Activated naive CD8-positive, alpha-beta T cell treated with anti-CD3 and anti-CD28 coated beads, Interleukin-2, amount 10 ng/mL, durations not matched to agents 7 days and 5 days (primary cell): ENCODE results near the gene JMJD8. TPM values are rescaled to one million over a fixed set of nuclear protein-coding genes. Genes with fewer than 3 reads are reported as not detected.

ENCODE experiments used
- ATAC-seq: fragments of 150-1000 bp; cut with Tn5 transposase; one replicate; pipeline ENCODE4 v1.10.0; 2021; ENCODE audit warnings: low read depth, moderate library complexity
- POLR2A ChIA-PET: fragments of 350-600 bp; sonication (Branson Sonifier 250); formaldehyde crosslinking; loops from one replicate; lab custom pipeline; 2021; ENCODE audit warnings: antibody characterized with exemption; lab: Charles Lee
- DNase-seq: peaks from one replicate; pipeline ENCODE4 v3.0.0; 2021
- H3K27ac Mint-ChIP-seq: one replicate; pipeline ENCODE4 v1.8.0; 2022; ENCODE audit warnings: mild to moderate bottlenecking, mixed read lengths
- H3K27me3 Mint-ChIP-seq: one replicate; pipeline ENCODE4 v1.8.0; 2022; ENCODE audit warnings: mild to moderate bottlenecking, moderate library complexity, mixed read lengths
- H3K36me3 Mint-ChIP-seq: one replicate; pipeline ENCODE4 v1.8.0; 2021; ENCODE audit warnings: mild to moderate bottlenecking, mixed read lengths
- H3K4me1 Mint-ChIP-seq: one replicate; pipeline ENCODE4 v1.8.0; 2021; ENCODE audit warnings: mixed read lengths
- H3K4me3 Mint-ChIP-seq: one replicate; pipeline ENCODE4 v1.8.0; 2022; ENCODE audit warnings: mild to moderate bottlenecking, moderate library complexity, mixed read lengths
- H3K9me3 Mint-ChIP-seq: one replicate; pipeline ENCODE4 v1.8.0; 2021; ENCODE audit warnings: mixed read lengths
- total RNA-seq, 2 experiments: library from RNA; stranded (reverse); gene quantifications; one replicate each; pipeline ENCODE4 v1.2.3, GENCODE V29; 2021

The JMJD8 gene
- total RNA-seq, 2 experiments from 2014 or later: 34.0 to 38.3 TPM

DNA sequence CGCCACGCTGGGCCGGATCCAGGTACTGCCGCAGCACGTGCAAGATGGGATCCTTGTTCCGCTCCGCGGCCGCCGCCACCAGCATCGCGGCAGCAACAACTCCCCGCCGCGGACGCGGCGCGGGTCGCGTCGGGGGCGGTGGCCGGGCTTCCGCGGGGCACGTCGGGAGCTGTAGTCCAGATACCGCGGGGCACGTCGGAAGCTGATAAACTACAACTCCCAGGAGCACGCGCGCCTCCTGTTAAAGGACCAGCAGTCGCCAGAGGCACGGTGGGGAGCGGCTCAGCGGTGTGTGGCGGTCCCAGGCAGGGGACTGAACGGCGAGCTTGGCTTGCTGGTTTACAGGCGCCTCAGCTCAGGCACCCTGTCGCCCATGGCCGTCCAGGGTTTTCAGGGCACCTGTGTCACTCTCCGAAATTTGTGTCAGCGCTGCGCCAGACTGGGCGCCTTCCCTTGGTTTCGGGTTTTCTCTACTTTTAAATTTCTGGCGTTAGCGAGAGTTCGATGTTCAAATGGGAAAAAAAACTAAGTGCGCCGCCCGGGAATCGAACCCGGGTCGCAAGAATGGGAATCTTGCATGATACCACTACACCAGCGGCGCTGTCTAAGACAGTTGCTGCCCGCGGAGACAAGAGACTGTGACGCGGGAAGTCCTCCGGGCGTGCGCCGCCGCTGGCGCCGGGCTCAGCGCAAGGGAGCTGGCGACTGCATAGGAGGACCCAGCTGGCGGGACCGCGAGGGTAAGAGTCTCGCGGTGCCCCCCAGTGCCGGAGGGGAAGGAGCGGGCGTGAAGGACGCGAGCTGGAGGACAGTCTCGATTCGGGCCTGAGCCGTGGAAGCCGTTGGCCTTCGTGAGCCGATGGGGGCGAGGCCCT, 47.7 kb downstream of the JMJD8 start, which contains the start of gene METTL26:
TSS of gene METTL26 (minus strand) at position 100 of the 875 bp plus-strand sequence. CDS start at position 85, 15 bp downstream.
- H3K4me3 Mint-ChIP-seq: peak within 1 kb of the TSS; percentile 94
- ATAC-seq: peak; percentile 76

DNA sequence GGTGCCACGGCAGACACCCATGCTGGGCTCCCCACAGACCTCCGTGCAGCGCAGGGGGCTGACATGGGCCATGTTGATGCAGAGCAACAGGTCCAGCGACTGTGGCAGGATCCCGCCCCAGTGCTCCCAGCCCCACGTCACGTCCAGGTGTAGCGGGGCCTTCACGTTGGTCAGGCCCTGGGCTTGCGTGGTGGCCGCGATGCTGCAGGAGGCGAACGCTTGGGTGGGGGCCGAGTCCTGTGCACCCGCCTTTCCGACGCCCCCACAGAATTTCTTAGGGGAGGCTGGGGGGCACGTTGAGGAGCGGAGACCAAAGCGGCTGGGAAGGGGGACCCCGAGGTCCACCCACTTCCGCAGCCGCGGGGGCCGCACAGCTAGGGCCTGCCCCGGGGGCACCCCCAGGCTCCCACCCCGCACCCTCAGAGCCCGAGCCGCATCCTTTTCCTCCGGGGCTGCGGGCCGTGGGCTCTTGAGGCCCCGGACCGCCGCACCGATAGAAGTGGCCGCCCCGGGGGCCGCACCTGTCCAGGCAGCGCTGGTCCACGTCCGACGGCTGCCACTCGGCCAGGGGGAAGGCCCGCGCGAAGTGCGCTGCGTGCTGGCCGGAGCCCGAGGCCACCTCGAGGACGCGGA, 48.4 kb downstream of the JMJD8 start:
- no peaks in the 10 kb centered on the region for H3K9me3 Mint-ChIP-seq
- no peaks in the 10 kb centered on the region for H3K27me3 Mint-ChIP-seq
- no peak for DNase-seq
- POLR2A ChIA-PET: interaction anchor here (0.6 to 2.5 kb wide), 14 partner anchors 13 to 588 kb away, joined by 3 to 13 read pairs (median 4); partner anchors contain the start of genes CAPN15, CHTF18, NHLRC4 and RHOT2
- no peaks in the 10 kb centered on the region for H3K36me3 Mint-ChIP-seq
- peak overlapping the region; percentile 62 for H3K4me3 Mint-ChIP-seq
- no peak overlapping the region for H3K27ac Mint-ChIP-seq
- H3K4me1 Mint-ChIP-seq: peaks cover 6% of the 10 kb centered on the region
- ATAC-seq: peak; percentile 10

More for the DNA sequence above, 47.7 kb downstream of the JMJD8 start, which contains the start of gene METTL26:
- Mint-ChIP-seq H3K36me3 (no peaks in the 10 kb centered on the region), H3K9me3 (no peaks in the 10 kb centered on the region), H3K27me3 (no peaks in the 10 kb centered on the region), H3K27ac (peak within 1 kb of the TSS; percentile 94), H3K4me1 (peaks cover 6% of the 10 kb centered on the region)
- peak; percentile 96 for DNase-seq
- POLR2A ChIA-PET: interaction anchor here (0.6 to 2.5 kb wide), 15 partner anchors 12 to 587 kb away, joined by 3 to 13 read pairs (median 5); partner anchors contain the start of genes CAPN15, CHTF18, NHLRC4 and RAB40C

DNA sequence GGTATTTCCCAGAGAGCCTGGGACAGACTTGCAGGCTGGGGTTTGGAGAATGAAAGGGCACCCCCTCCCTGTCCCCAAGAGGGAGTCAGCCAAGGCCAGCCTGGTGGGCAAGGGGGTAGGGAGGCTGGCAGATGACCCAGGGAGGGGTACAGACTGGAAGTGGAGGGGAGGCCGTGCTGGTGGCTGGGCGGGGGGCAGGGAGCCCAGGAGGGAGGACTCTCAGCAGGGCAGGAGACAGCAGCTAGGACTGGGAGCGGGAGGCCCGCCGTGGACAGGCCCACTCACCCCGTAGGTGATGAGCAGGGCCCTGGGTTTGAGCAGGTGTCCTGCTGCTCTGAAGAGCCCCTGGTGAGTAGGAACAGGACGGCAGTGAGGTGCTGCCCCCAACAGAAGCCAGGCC, 49.1 kb downstream of the JMJD8 start:
- POLR2A ChIA-PET: no interaction called here
- no peak for ATAC-seq

GRCh38 chr16:634051-634670, 50.0 kb downstream of the JMJD8 start:
- no peak overlapping the region for H3K27ac Mint-ChIP-seq
- ATAC-seq: no peak
- H3K4me1 Mint-ChIP-seq: peaks cover 6% of the 10 kb centered on the region
- no peaks in the 10 kb centered on the region for H3K9me3 Mint-ChIP-seq
- POLR2A ChIA-PET: no interaction called here
- DNase-seq: no peak
- H3K36me3 Mint-ChIP-seq: no peaks in the 10 kb centered on the region
- no peaks in the 10 kb centered on the region for H3K27me3 Mint-ChIP-seq
- peak overlapping the region; percentile 40 for H3K4me3 Mint-ChIP-seq

More for the DNA sequence above, 49.1 kb downstream of the JMJD8 start:
- Mint-ChIP-seq H3K27ac (no peak overlapping the region), H3K4me1 (peaks cover 6% of the 10 kb centered on the region), H3K9me3 (no peaks in the 10 kb centered on the region), H3K4me3 (peak overlapping the region; percentile 75), H3K27me3 (no peaks in the 10 kb centered on the region), H3K36me3 (no peaks in the 10 kb centered on the region)
- DNase-seq: no peak

- DNase-seq (no peak), ATAC-seq (no peak)
- no peak overlapping the region for H3K4me3 Mint-ChIP-seq
- H3K9me3 Mint-ChIP-seq: no peaks in the 10 kb centered on the region
- POLR2A ChIA-PET: no interaction called here
- no peak overlapping the region for H3K27ac Mint-ChIP-seq
- H3K36me3 Mint-ChIP-seq: no peaks in the 10 kb centered on the region
- no peaks in the 10 kb centered on the region for H3K27me3 Mint-ChIP-seq
- H3K4me1 Mint-ChIP-seq: peaks cover 6% of the 10 kb centered on the region
These were observed 50.6 kb downstream of the JMJD8 start for GRCh38 chr16:633336-634050.

DNA sequence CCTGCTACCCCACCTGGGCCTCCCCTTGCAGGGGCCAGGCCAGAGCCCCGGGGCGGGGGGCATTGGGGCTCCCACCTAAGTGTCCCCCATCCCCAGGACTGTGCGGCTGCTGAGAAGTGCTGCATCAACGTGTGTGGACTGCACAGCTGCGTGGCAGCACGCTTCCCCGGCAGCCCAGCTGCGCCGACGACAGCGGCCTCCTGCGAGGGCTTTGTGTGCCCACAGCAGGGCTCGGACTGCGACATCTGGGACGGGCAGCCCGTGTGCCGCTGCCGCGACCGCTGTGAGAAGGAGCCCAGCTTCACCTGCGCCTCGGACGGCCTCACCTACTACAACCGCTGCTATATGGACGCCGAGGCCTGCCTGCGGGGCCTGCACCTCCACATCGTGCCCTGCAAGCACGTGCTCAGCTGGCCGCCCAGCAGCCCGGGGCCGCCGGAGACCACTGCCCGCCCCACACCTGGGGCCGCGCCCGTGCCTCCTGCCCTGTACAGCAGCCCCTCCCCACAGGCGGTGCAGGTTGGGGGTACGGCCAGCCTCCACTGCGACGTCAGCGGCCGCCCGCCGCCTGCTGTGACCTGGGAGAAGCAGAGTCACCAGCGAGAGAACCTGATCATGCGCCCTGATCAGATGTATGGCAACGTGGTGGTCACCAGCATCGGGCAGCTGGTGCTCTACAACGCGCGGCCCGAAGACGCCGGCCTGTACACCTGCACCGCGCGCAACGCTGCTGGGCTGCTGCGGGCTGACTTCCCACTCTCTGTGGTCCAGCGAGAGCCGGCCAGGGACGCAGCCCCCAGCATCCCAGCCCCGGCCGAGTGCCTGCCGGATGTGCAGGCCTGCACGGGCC, 51.4 kb downstream of the JMJD8 start:
- no peaks in the 10 kb centered on the region for H3K27me3 Mint-ChIP-seq
- peaks cover 6% of the 10 kb centered on the region for H3K4me1 Mint-ChIP-seq
- DNase-seq: no peak
- no peak overlapping the region for H3K27ac Mint-ChIP-seq
- no peak for ATAC-seq
- POLR2A ChIA-PET: no interaction called here
- H3K36me3 Mint-ChIP-seq: no peaks in the 10 kb centered on the region
- no peaks in the 10 kb centered on the region for H3K9me3 Mint-ChIP-seq
- H3K4me3 Mint-ChIP-seq: no peak overlapping the region

DNA sequence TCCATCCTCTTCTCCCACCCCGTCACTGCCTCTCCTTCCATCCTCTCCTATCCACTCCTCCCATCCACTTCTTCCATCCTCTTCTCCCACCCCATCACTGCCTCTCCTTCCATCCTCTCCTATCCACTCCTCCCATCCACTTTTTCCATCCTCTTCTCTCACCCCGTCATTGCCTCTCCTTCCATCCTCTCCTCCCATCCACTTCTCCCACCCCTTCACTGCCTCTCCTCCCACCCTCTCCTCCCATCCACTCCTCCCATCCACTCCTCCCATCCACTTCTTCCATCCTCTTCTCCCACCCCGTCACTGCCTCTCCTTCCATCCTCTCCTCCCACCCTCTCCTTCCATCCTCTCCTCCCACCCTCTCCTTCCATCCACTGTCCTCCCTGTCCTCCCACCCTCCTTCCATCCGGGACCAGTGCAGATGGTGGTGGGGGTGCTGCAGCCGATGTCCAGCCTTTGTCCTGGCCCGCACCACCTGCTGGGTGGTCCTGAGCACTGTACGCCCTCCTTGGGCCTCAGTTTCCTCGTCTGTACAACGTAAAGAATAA, 52.3 kb downstream of the JMJD8 start:
- no peaks in the 10 kb centered on the region for H3K36me3 Mint-ChIP-seq
- POLR2A ChIA-PET: no interaction called here
- no peaks in the 10 kb centered on the region for H3K9me3 Mint-ChIP-seq
- H3K27me3 Mint-ChIP-seq: no peaks in the 10 kb centered on the region
- H3K27ac Mint-ChIP-seq: no peak overlapping the region
- H3K4me1 Mint-ChIP-seq: peaks cover 6% of the 10 kb centered on the region
- ATAC-seq: no peak
- H3K4me3 Mint-ChIP-seq: no peak overlapping the region
- DNase-seq: no peak

Other genes with a start within 250 kb of the JMJD8 start
- 10 to 100 TPM; 83.5 to 87.4 TPM for gene CAPN15, start 156.6 kb downstream of the JMJD8 start, total RNA-seq
- gene PRR35, start 123.9 kb downstream of the JMJD8 start, total RNA-seq: not detected
- gene NHLRC4, start 117.3 kb downstream of the JMJD8 start, total RNA-seq: 1 to 10 TPM; 3.0 to 3.6 TPM
- gene PIGQ, start 114.4 kb downstream of the JMJD8 start, total RNA-seq: 10 to 100 TPM; 46.3 to 54.3 TPM
- 10 to 100 TPM; 15.1 to 18.2 TPM for gene RAB40C, start 94.3 kb downstream of the JMJD8 start, total RNA-seq
- gene WFIKKN1, start 53.3 kb downstream of the JMJD8 start, total RNA-seq: under 1 TPM; 0.47 to 0.60 TPM
- 10 to 100 TPM; 75.7 to 81.2 TPM for gene METTL26, start 48.0 kb downstream of the JMJD8 start, total RNA-seq
- gene MCRIP2, start 42.5 kb downstream of the JMJD8 start, total RNA-seq: 10 to 100 TPM; 35.4 to 43.0 TPM
- 10 to 100 TPM; 73.2 to 79.1 TPM for gene WDR90, start 35.0 kb downstream of the JMJD8 start, total RNA-seq
- gene RHOT2, start 16.2 kb downstream of the JMJD8 start, total RNA-seq: 100 to 1,000 TPM; 173 to 183 TPM
- 1 to 10 TPM; 1.1 to 1.7 TPM for gene RHBDL1, start 8.7 kb downstream of the JMJD8 start, total RNA-seq
- gene STUB1, start 3.9 kb downstream of the JMJD8 start, total RNA-seq: 10 to 100 TPM; 74.3 to 93.3 TPM
- gene WDR24, start 6.1 kb upstream of the JMJD8 start, total RNA-seq: 10 to 100 TPM; 18.7 to 20.3 TPM
- 10 to 100 TPM; 15.9 to 21.8 TPM for gene FBXL16, start 21.5 kb upstream of the JMJD8 start, total RNA-seq
- gene METRN, start 30.8 kb upstream of the JMJD8 start, total RNA-seq: 10 to 100 TPM; 10.0 to 12.4 TPM
- gene ANTKMT, start 36.8 kb upstream of the JMJD8 start, total RNA-seq: 10 to 100 TPM; 21.6 to 23.2 TPM
- gene CCDC78, start 42.1 kb upstream of the JMJD8 start, total RNA-seq: 1 to 10 TPM; 5.8 to 6.1 TPM
- gene HAGHL, start 42.8 kb upstream of the JMJD8 start, total RNA-seq: 10 to 100 TPM; 25.8 to 34.2 TPM
- gene CIAO3, start 56.7 kb upstream of the JMJD8 start, total RNA-seq: 10 to 100 TPM; 39.6 to 42.4 TPM
- gene MSLN, start 76.4 kb upstream of the JMJD8 start, total RNA-seq: not detected
- 10 to 100 TPM; 25.1 to 26.6 TPM for gene RPUSD1, start 104.0 kb upstream of the JMJD8 start, total RNA-seq
- 10 to 100 TPM; 92.8 to 94.2 TPM for gene CHTF18, start 104.3 kb upstream of the JMJD8 start, total RNA-seq
- gene GNG13, start 116.4 kb upstream of the JMJD8 start, total RNA-seq: not detected